Aortic smooth muscle cell (primary cell): ENCODE results near the gene EPB41L2. TPM values are rescaled to one million over a fixed set of nuclear protein-coding genes. Genes with fewer than 3 reads are reported as not detected.

Source experiments
- total RNA-seq: library from RNA; depleted of rRNA; stranded (reverse); fragments of >200 nt; gene quantifications from 2 replicates; pipeline ENCODE4 v1.2.3, GENCODE V29; 2014

EPB41L2 gene
- 122 and 167 TPM in 2 replicates for total RNA-seq

DNA sequence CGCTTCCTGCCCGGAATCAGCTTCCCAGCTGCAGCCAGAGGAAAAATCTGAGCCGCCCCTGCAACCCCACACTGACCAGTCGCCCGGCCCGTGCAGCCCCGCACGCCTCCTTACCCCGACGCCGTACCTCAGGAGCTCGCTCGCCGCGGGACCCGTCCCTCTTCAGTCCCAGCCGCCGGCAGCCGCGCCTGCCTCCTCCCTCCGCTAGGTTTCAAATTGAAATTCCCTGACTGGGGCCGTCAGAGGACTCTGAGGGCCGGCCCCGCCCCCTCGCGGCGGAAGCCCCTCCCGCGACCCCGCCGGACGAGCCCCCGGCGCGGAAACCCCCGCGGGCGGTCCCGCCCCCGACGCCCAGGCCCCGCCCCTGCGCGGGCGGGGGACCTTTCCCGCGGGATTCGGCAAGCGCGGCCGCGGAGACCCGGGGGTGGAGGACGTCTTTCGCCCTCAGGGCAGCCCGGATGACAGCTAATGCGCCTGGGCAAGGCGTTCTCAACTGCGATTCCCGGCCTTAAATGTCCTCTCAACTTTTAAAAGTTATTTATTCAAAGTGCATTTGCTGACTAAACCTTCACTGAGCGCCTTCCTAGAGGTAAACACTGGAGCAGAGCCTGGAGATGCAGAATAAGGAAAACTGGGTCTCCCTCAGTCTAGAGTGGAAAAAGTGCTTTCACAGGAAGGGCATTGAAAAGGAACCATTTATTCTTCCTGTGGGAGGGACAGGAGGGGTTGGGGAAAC lies at the start of gene EPB41L2:
EPB41L2 (minus strand) TSS at position 218 of the 736 bp plus-strand sequence. CDS start 106,760 bp downstream, outside the sequence.

DNA sequence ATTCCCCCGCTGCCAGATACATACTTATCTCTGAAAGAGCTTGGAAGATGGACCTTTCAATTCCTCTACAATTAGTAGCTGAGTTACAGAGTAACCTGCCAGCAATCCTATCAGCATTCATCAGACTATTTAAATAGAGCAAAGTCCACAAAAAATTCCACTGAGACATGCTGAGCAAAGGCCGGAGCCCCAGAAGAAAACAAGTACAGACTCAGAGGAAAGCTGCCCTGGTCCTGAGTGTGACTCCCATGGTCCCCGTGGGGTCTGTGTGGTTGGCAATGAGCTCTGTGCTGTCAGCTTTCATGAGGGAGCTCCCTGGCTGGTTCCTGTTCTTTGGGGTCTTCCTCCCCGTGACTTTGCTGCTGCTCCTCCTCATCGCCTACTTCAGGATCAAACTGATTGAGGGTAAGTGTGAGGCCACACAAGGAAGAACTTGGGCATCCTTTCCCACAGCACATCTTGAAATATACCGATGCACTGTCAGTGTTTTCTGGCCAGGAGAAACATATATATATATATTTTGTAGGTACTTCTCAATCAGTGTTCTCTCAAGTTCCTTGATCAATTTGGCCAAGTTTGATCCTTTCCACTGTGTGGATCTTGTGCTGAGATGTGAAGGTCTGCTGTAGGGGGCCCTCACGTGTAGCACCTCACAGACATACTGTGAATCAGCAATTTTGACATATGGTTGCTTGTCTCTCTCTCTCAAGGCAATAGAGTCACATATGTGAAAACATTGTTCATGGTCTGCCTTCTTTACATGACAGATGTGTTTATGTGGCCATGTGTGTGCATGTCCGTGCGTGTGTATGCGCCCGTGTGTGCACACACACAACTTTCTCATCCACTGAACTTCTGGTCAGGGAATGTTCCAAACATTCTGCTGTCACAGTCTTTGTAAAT lies 235.5 kb downstream of the EPB41L2 start, which contains the start of gene SMLR1:
SMLR1 (plus strand) TSS at position 160 of the 903 bp plus-strand sequence; CDS start at position 168, 8 bp downstream.

Other genes starting within 250 kb of the EPB41L2 start
- gene SMLR1, start 235.8 kb downstream of the EPB41L2 start, total RNA-seq, result not detected in 2 replicates
- gene AKAP7, start 72.2 kb upstream of the EPB41L2 start, total RNA-seq, result 6.1 and 6.3 TPM in 2 replicates